ENCODE data around the gene IER5L. TPM values are rescaled to one million over a fixed set of nuclear protein-coding genes. Genes with fewer than 3 reads are reported as not detected.

Gene IER5L
- total and polyA plus RNA-seq, 10 donors = 3.9 to 14.0 (median 8.2) TPM

GRCh38 chr9:129173296-129174101, 4.6 kb downstream of the IER5L start:
- TF ChIP-seq POLR2A (IDR thresholded peaks at IDR 0.05) (no peak), POLR2AphosphoS5 (IDR thresholded peaks at IDR 0.05) (no peak)
- H3K27ac ChIP-seq = peak overlapping the region; percentile 86 to 95 (median 93)
- peaks cover 0 to 40% (median 5%) of the 10 kb centered on the region in 7 donors for H3K27me3 ChIP-seq (replicated peaks in 1 of 7)
- peaks cover 15 to 60% (median 40%) of the 10 kb centered on the region in 6 donors for H3K4me1 ChIP-seq
- no peaks in the 10 kb centered on the region for H3K36me3 ChIP-seq
- H3K9me3 ChIP-seq = no peaks in the 10 kb centered on the region
- DNase-seq = no peak
- H3K4me3 ChIP-seq = peak overlapping the region; percentile 36 to 98 (median 77)
- WGBS, 5 donors = 31 to 50% (median 35%) methylated on average over 17 to 29 of the region's 29 CpGs
- intact Hi-C loops (cut with DNase I; ENCODE audit: low total_unique reads) = no loop called here

- Histone ChIP-seq H3K27ac (no peak overlapping the region), H3K27me3 (replicated peaks in 1 of 7) (peaks cover 0 to 36% (median 5%) of the 10 kb centered on the region in 7 donors), H3K9me3 (no peaks in the 10 kb centered on the region), H3K36me3 (no peaks in the 10 kb centered on the region), H3K4me3 (no peak overlapping the region), H3K4me1 (peaks cover 13 to 60% (median 40%) of the 10 kb centered on the region in 6 donors)
- no peak for TF ChIP-seq POLR2AphosphoS5 (IDR thresholded peaks at IDR 0.05)
- no peak for TF ChIP-seq POLR2A (IDR thresholded peaks at IDR 0.05)
- TF ChIP-seq CTCF (IDR thresholded peaks at IDR 0.05 in 8 of 11, conservative IDR thresholded peaks at IDR 0.05 in 3 of 11) = no peak
- no peak for DNase-seq
- 61 to 77% (median 64%) methylated on average over 4 to 5 of the region's 5 CpGs; no CpG with 5 or more reads in 1 of the 5 donors for WGBS, 5 donors
- intact Hi-C loops (cut with DNase I; ENCODE audit: low total_unique reads) = no loop called here
These were observed 5.2 kb downstream of the IER5L start for GRCh38 chr9:129172816-129173215.

DNA sequence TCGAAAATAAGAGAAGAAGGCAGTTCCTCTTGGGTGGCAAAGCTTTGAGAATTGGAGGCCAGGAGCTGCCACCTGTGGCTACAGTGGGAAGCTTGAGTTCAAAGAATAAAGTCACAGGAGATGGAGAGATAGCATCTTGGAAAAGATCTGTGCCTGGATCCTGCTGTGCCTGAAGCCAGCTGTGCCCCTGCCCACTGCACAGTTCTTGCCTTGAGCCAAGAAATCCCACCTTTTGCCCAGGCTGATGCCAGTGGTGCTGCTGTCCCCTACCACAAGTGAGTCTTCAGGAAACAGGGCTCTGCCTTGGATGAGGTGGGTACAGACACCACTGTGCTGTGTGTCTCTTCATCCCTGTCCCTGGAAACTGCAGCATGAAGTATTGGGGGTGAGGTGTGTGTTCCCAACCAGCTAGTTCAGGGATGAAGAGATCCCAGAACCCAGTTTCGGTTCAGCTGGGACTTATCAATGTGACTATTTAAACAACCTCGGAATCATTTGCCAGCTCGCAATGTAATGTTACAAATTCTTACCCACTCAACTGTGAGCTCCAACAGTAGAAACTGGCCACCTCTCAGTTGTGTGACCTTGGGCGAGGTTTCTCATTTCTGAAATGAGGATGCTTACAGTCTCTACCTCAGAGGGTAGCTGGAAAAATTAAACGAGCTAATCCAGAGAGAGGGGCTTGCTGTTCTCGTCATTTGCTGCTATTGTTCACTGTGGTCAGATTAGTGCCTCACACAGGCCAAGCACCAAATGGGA, 5.9 kb downstream of the IER5L start:
- peaks cover 0 to 33% (median 5%) of the 10 kb centered on the region in 7 donors for H3K27me3 ChIP-seq (replicated peaks in 1 of 7)
- no peaks in the 10 kb centered on the region for H3K36me3 ChIP-seq
- TF ChIP-seq POLR2AphosphoS5 (IDR thresholded peaks at IDR 0.05) (no peak), POLR2A (IDR thresholded peaks at IDR 0.05) (no peak), CTCF (IDR thresholded peaks at IDR 0.05 in 8 of 11, conservative IDR thresholded peaks at IDR 0.05 in 3 of 11) (no peak)
- no peak for DNase-seq
- 72 to 81% (median 79%) methylated on average over 7 of the region's 7 CpGs for whole genome bisulfite sequencing, 5 donors
- H3K4me3 ChIP-seq = no peak overlapping the region
- peaks cover 17 to 64% (median 46%) of the 10 kb centered on the region in 6 donors for H3K4me1 ChIP-seq
- no peaks in the 10 kb centered on the region for H3K9me3 ChIP-seq
- intact Hi-C loops (cut with DNase I; ENCODE audit: low total_unique reads) = no loop called here
- no peak overlapping the region for H3K27ac ChIP-seq

DNA sequence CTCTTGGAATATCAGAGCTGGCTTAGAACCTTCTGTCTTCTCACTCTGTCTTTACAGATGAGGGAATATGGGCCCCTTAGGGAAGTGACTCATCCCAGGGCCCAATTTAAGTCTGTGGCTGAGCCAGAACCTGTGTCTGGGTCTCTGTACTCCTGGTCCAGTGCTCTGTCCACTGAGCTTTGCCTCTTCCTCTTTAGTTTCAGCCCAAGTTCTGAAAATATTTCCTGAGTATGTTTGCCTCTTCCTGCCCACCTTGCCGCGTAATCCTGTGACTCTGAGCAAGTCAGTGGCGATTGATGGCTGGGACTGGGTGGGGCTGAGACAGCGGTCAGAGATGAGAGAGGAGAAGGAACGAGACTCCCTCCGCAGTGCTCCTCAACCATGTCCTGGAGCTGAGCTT, 7.8 kb downstream of the IER5L start:
- 32 to 43% (median 41%) methylated on average over 6 of the region's 6 CpGs for WGBS, 5 donors
- Histone ChIP-seq H3K27me3 (replicated peaks in 1 of 7) (peaks cover 0 to 20% (median 5%) of the 10 kb centered on the region in 7 donors), H3K4me1 (peaks cover 19 to 56% (median 37%) of the 10 kb centered on the region in 6 donors), H3K27ac (no peak overlapping the region), H3K9me3 (no peaks in the 10 kb centered on the region), H3K36me3 (no peaks in the 10 kb centered on the region), H3K4me3 (no peak overlapping the region)
- TF ChIP-seq CTCF (IDR thresholded peaks at IDR 0.05 in 8 of 11, conservative IDR thresholded peaks at IDR 0.05 in 3 of 11) (no peak), POLR2AphosphoS5 (IDR thresholded peaks at IDR 0.05) (no peak), POLR2A (IDR thresholded peaks at IDR 0.05) (no peak)
- DNase-seq = no peak
- intact Hi-C loops (cut with DNase I; ENCODE audit: low total_unique reads) = no loop called here
